ENCODE measurements around the gene HLA-DRB5. TPM values are rescaled to one million over a fixed set of nuclear protein-coding genes. Genes with fewer than 3 reads are reported as not detected.
"Not testable (repeated sequence)": the region's sequence is repeated elsewhere in the genome, so short reads cannot be mapped to it uniquely, and the experiment has no call there.

The HLA-DRB5 gene
- total and polyA plus RNA-seq, 2 experiments from 2014 or later = 0.19 TPM; not detected in 1

DNA sequence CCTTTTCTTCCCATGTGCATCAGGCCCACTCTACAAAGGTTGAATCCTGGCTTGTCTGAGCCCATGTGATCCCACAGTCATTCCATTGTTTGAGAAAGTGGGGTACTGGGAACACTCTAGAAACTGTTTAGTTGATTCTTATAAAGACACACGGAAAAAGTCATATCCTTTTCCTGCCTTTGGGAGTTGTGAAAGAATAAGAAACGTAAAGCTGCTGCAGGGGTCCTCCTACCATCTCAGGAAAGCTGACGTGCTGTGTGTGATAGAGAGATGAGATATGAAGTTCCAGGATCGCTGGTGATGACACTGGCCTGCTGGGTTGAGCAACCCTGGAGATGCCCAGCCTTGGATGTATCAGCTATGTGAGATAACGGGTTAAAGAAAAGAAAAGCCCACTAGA, 21.3 kb upstream of the HLA-DRB5 start:
- Histone ChIP-seq H3K9ac (no peak overlapping the region), H3K27ac (no peak overlapping the region), H3K9me2 (ENCODE audit: insufficient read depth) (no peaks in the 10 kb centered on the region), H2AFZ (no peak overlapping the region), H3K4me3 (no peak overlapping the region), H3K79me2 (ENCODE audit: insufficient read depth) (no peaks in the 10 kb centered on the region), H3K4me2 (ENCODE audit: unreplicated experiment) (no peak overlapping the region), H4K20me1 (ENCODE audit: insufficient read depth) (no peaks in the 10 kb centered on the region), H3K9me3 (ENCODE audit: low read depth) (no peaks in the 10 kb centered on the region), H3K27me3 (replicated peaks; ENCODE audit: insufficient read depth) (no peaks in the 10 kb centered on the region), H3K4me1 (ENCODE audit: insufficient read depth) (no peaks in the 10 kb centered on the region), H3F3A (ENCODE audit: insufficient read depth) (no peaks in the 10 kb centered on the region), H3K36me3 (ENCODE audit: low read depth) (no peaks in the 10 kb centered on the region)
- no peak for DNase-seq
- WGBS, 2 experiments (ENCODE audit: low coverage in 1 of 2, low lambda C conversion rate in 2 of 2, missing lambda C conversion rate in 2 of 2) = 9% methylated on average over 4 of the region's 5 CpGs
- in situ Hi-C loops (cut with MboI) = no loop called here
- TF ChIP-seq EZH2phosphoT487 (IDR thresholded peaks at IDR 0.05; ENCODE audit: insufficient read depth, low read depth) = no peak
- no peak for TF ChIP-seq EZH2 (IDR thresholded peaks at IDR 0.05; ENCODE audit: insufficient read depth, poor library complexity, severe bottlenecking)

DNA sequence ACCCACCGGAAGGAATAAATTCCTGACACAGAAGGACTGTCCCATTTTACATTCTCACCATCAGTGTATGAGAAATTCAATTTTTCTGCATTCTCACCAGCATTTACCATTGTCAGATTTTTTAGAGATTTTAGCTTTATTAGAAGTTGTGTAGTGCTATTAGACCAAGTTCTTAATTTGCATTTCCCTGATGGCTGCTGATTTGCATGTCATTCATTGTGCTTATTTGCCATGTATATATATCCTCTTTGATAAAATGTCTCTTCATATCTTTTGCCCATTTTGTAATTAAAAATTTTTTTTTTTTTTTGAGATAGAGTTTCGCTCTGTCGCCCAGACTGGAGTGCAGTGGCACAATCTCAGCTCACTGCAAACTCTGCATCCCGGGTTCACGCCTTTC, 9.8 kb upstream of the HLA-DRB5 start:
- Histone ChIP-seq H4K20me1 (ENCODE audit: insufficient read depth) (no peaks in the 10 kb centered on the region), H3K9ac (no peak overlapping the region), H3F3A (ENCODE audit: insufficient read depth) (no peaks in the 10 kb centered on the region), H3K27ac (no peak overlapping the region), H2AFZ (no peak overlapping the region), H3K9me3 (ENCODE audit: low read depth) (no peaks in the 10 kb centered on the region), H3K9me2 (ENCODE audit: insufficient read depth) (no peaks in the 10 kb centered on the region), H3K4me1 (ENCODE audit: insufficient read depth) (no peaks in the 10 kb centered on the region), H3K27me3 (replicated peaks; ENCODE audit: insufficient read depth) (no peaks in the 10 kb centered on the region), H3K79me2 (ENCODE audit: insufficient read depth) (no peaks in the 10 kb centered on the region), H3K36me3 (ENCODE audit: low read depth) (no peaks in the 10 kb centered on the region), H3K4me3 (no peak overlapping the region), H3K4me2 (ENCODE audit: unreplicated experiment) (no peak overlapping the region)
- 15 to 20% methylated on average over 2 to 3 of the region's 5 CpGs for WGBS, 2 experiments (ENCODE audit: low coverage in 1 of 2, low lambda C conversion rate in 2 of 2, missing lambda C conversion rate in 2 of 2)
- no peak for DNase-seq
- in situ Hi-C loops (cut with MboI) = no loop called here
- no peak for TF ChIP-seq EZH2phosphoT487 (IDR thresholded peaks at IDR 0.05; ENCODE audit: insufficient read depth, low read depth)
- no peak for TF ChIP-seq EZH2 (IDR thresholded peaks at IDR 0.05; ENCODE audit: insufficient read depth, poor library complexity, severe bottlenecking)

GRCh38 chr6:32530431-32530793, 325 bp upstream of the HLA-DRB5 start:
- H3K4me2 ChIP-seq (ENCODE audit: unreplicated experiment); H3K9me3 ChIP-seq (ENCODE audit: low read depth); H4K20me1 ChIP-seq (ENCODE audit: insufficient read depth); in situ Hi-C loops (cut with MboI); H3K36me3 ChIP-seq (ENCODE audit: low read depth); DNase-seq; H3F3A ChIP-seq (ENCODE audit: insufficient read depth); H3K27ac ChIP-seq; H3K9ac ChIP-seq; H2AFZ ChIP-seq; H3K9me2 ChIP-seq (ENCODE audit: insufficient read depth); H3K27me3 ChIP-seq (replicated peaks; ENCODE audit: insufficient read depth); H3K79me2 ChIP-seq (ENCODE audit: insufficient read depth); H3K4me3 ChIP-seq; H3K4me1 ChIP-seq (ENCODE audit: insufficient read depth): not testable (repeated sequence)
- 0% methylated on average over 2 to 3 of the region's 3 CpGs for WGBS, 2 experiments (ENCODE audit: low coverage in 1 of 2, low lambda C conversion rate in 2 of 2, missing lambda C conversion rate in 2 of 2)

DNA sequence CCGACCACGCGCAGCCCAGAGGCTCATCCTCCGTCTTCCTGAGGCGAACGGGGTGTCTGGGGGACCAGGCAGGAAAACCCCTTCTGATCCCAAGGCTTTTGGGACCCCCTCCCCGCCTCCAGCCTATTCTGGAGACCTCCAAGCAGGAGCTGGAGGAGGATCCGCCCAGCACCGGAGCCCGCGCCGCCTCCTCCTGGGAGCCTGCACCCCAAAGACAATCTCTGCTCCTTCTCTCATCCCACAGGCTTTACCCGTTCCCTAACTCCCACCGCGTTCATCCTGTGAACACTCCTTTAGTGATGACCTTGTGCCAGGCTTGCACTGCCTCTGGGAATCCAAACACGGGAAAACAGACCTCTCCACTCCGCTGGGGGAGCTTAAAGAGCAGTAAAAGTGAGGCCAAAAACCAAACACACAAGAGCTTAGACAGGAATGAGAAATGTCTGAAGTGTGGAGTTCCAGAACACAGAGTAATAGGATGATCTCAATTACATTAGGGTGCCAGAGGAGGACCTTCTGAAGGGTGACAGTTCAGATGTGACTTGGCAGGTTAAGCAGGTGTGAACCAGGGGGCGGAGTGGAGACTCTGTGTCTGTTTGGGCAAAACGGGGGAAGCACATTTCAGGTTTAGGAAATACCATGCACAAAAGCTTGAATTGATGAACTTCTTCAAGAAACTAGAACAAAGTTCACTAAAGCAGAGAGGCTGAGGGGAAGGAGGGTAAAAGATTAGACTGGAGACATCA, 7.6 kb downstream of the HLA-DRB5 start:
- Histone ChIP-seq H3K4me3 (no peak overlapping the region), H4K20me1 (ENCODE audit: insufficient read depth) (no peaks in the 10 kb centered on the region), H3K79me2 (ENCODE audit: insufficient read depth) (no peaks in the 10 kb centered on the region), H3K27ac (no peak overlapping the region), H3F3A (ENCODE audit: insufficient read depth) (no peaks in the 10 kb centered on the region), H3K9me2 (ENCODE audit: insufficient read depth) (no peaks in the 10 kb centered on the region), H3K27me3 (replicated peaks; ENCODE audit: insufficient read depth) (no peaks in the 10 kb centered on the region), H3K4me1 (ENCODE audit: insufficient read depth) (no peaks in the 10 kb centered on the region), H3K9me3 (ENCODE audit: low read depth) (no peaks in the 10 kb centered on the region), H3K4me2 (ENCODE audit: unreplicated experiment) (no peak overlapping the region), H3K36me3 (ENCODE audit: low read depth) (no peaks in the 10 kb centered on the region), H2AFZ (no peak overlapping the region), H3K9ac (no peak overlapping the region)
- no peak for DNase-seq
- WGBS, 2 experiments (ENCODE audit: low coverage in 1 of 2, low lambda C conversion rate in 2 of 2, missing lambda C conversion rate in 2 of 2) = no CpG with 5 or more reads among the region's 19 CpGs
- in situ Hi-C loops (cut with MboI) = loop anchor here (10.0 kb wide), 1 partner anchor 62 kb away; the partner anchor contains the start of gene HLA-DRB1
- TF ChIP-seq EZH2 (IDR thresholded peaks at IDR 0.05; ENCODE audit: insufficient read depth, poor library complexity, severe bottlenecking) (no peak), EZH2phosphoT487 (IDR thresholded peaks at IDR 0.05; ENCODE audit: insufficient read depth, low read depth) (no peak)

DNA sequence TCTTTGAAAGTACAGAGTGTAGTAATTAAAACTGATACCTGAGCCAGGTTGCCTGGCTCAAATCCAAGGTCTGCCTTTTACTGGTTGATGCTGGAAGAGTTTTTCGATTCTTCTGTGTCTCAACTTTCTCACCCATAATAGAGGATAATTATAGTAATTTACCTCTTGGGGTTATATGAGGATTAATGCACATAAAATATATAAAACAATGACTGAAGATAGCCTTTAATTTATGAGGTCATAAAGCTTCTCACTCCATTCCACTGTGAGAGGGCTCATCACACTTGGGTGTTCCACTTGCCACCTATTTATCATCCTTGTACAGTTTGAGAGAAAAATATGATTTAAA, 10.2 kb downstream of the HLA-DRB5 start:
- no peak overlapping the region for H3K4me2 ChIP-seq (ENCODE audit: unreplicated experiment)
- no peaks in the 10 kb centered on the region for H3K36me3 ChIP-seq (ENCODE audit: low read depth)
- H3K9ac ChIP-seq = no peak overlapping the region
- H4K20me1 ChIP-seq (ENCODE audit: insufficient read depth) = no peaks in the 10 kb centered on the region
- H3K4me1 ChIP-seq (ENCODE audit: insufficient read depth) = no peaks in the 10 kb centered on the region
- H3K79me2 ChIP-seq (ENCODE audit: insufficient read depth) = no peaks in the 10 kb centered on the region
- no peak for TF ChIP-seq EZH2phosphoT487 (IDR thresholded peaks at IDR 0.05; ENCODE audit: insufficient read depth, low read depth)
- TF ChIP-seq EZH2 (IDR thresholded peaks at IDR 0.05; ENCODE audit: insufficient read depth, poor library complexity, severe bottlenecking) = no peak
- in situ Hi-C loops (cut with MboI) = loop anchor here (10.0 kb wide), 1 partner anchor 65 kb away; the partner anchor contains the start of gene HLA-DRB1
- no peaks in the 10 kb centered on the region for H3K9me2 ChIP-seq (ENCODE audit: insufficient read depth)
- no CpG with 5 or more reads among the region's 1 CpG for WGBS, 2 experiments (ENCODE audit: low coverage in 1 of 2, low lambda C conversion rate in 2 of 2, missing lambda C conversion rate in 2 of 2)
- no peaks in the 10 kb centered on the region for H3K9me3 ChIP-seq (ENCODE audit: low read depth)
- H3F3A ChIP-seq (ENCODE audit: insufficient read depth) = no peaks in the 10 kb centered on the region
- H3K27ac ChIP-seq = no peak overlapping the region
- H2AFZ ChIP-seq = no peak overlapping the region
- no peak for DNase-seq
- no peaks in the 10 kb centered on the region for H3K27me3 ChIP-seq (replicated peaks; ENCODE audit: insufficient read depth)
- H3K4me3 ChIP-seq = no peak overlapping the region
